Urothelium cell line (cell line): ENCODE data around the gene S100A10.

Experiments
- DNase-seq: peaks from one replicate; pipeline ENCODE4 v3.0.0; 2011; ENCODE audit warnings: low spot score, mixed read lengths
- FAIRE-seq: peaks from 2 replicates; lab custom pipeline; 2011; peaks lifted over from hg19 to GRCh38; lab: Jason Lieb, UNC

The S100A10 gene

GRCh38 chr1:151940541-151940940 is 53.1 kb downstream of the S100A10 start:
- DNase-seq = no peak
- no peak for FAIRE-seq

GRCh38 chr1:151939779-151940178 is 53.9 kb downstream of the S100A10 start:
- FAIRE-seq (no peak), DNase-seq (no peak)

- no peak for FAIRE-seq
- no peak for DNase-seq
Observed at GRCh38 chr1:151939141-151939540, 54.5 kb downstream of the S100A10 start.

GRCh38 chr1:151936653-151937052 is 57.0 kb downstream of the S100A10 start:
- FAIRE-seq = no peak
- no peak for DNase-seq

- FAIRE-seq (no peak), DNase-seq (no peak)
Observed at GRCh38 chr1:151935894-151936602, 57.6 kb downstream of the S100A10 start.

GRCh38 chr1:151935154-151935553 is 58.5 kb downstream of the S100A10 start:
- no peak for FAIRE-seq
- peak; percentile 26 for DNase-seq

- no peak for FAIRE-seq
- peak; percentile 56 for DNase-seq
Observed at GRCh38 chr1:151934048-151934493, 59.6 kb downstream of the S100A10 start.
